Lower lobe of right lung (tissue), 2 donors: ENCODE measurements around the gene SEMA3G. TPM values are rescaled to one million over a fixed set of nuclear protein-coding genes. Genes with fewer than 3 reads are reported as not detected.

Source experiments
- ATAC-seq, 2 donors: fragments of 200-7000 bp; cut with Tn5 transposase; one replicate each; pipeline ENCODE4 v1.9.1; 2020 to 2022; ENCODE audit warnings: mild to moderate bottlenecking in 2 of 2, moderate library complexity in 2 of 2
- DNase-seq: peaks from one replicate; pipeline ENCODE4 v3.0.0-alpha.2; 2020
- H3K27ac ChIP-seq: fragments of 200-600 bp; one replicate; pipeline ENCODE4 v1.8.0; 2022
- H3K27me3 ChIP-seq: fragments of 200-600 bp; one replicate; pipeline ENCODE4 v1.8.0; 2022; ENCODE audit warnings: low read depth
- H3K36me3 ChIP-seq: fragments of 200-600 bp; one replicate; pipeline ENCODE4 v1.8.0; 2022; ENCODE audit warnings: mild to moderate bottlenecking
- H3K4me1 ChIP-seq: fragments of 200-600 bp; one replicate; pipeline ENCODE4 v1.8.0; 2022
- H3K4me3 ChIP-seq: fragments of 200-600 bp; one replicate; pipeline ENCODE4 v1.8.0; 2022; ENCODE audit warnings: mild to moderate bottlenecking
- H3K9me3 ChIP-seq: fragments of 200-600 bp; one replicate; pipeline ENCODE4 v1.8.0; 2022
- intact Hi-C: fragments of 100-400 bp; cut with DNase I; formaldehyde crosslinking; loops from one replicate; pipeline ENCODE4 v1.11.0; 2022
- total RNA-seq: library from RNA; stranded (reverse); fragmentation: NEBNext Ultra II Directional; extraction: Animal tissue kit (Norgen Biotek cat#: 25700); gene quantifications from one replicate; pipeline ENCODE4 v1.2.1, GENCODE V29; 2021
- TF ChIP-seq, protein P1 (sequence below): fragments of 200-600 bp; IDR thresholded peaks from one replicate; pipeline ENCODE4 v1.8.0; 2022; ENCODE audit warnings: antibody characterized with exemption, mild to moderate bottlenecking
- donor health status: DM: no; HTN: yes; CAD: no; lungs with severe emphysema.

The SEMA3G gene
- total RNA-seq, 1 donor from 2014 or later, result 23.6 TPM

GRCh38 chr3:52468336-52468735 lies 23.4 kb upstream of the SEMA3G start:
- ATAC-seq, result no peak
- Histone ChIP-seq H3K27ac (peak overlapping the region; percentile 11), H3K9me3 (no peaks in the 10 kb centered on the region), H3K36me3 (peaks cover 67% of the 10 kb centered on the region), H3K27me3 (no peaks in the 10 kb centered on the region), H3K4me3 (no peak overlapping the region), H3K4me1 (peaks cover 39% of the 10 kb centered on the region)
- TF ChIP-seq, protein P1, sequence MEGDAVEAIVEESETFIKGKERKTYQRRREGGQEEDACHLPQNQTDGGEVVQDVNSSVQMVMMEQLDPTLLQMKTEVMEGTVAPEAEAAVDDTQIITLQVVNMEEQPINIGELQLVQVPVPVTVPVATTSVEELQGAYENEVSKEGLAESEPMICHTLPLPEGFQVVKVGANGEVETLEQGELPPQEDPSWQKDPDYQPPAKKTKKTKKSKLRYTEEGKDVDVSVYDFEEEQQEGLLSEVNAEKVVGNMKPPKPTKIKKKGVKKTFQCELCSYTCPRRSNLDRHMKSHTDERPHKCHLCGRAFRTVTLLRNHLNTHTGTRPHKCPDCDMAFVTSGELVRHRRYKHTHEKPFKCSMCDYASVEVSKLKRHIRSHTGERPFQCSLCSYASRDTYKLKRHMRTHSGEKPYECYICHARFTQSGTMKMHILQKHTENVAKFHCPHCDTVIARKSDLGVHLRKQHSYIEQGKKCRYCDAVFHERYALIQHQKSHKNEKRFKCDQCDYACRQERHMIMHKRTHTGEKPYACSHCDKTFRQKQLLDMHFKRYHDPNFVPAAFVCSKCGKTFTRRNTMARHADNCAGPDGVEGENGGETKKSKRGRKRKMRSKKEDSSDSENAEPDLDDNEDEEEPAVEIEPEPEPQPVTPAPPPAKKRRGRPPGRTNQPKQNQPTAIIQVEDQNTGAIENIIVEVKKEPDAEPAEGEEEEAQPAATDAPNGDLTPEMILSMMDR, result no peak
- DNase-seq, result no peak
- intact Hi-C loops, result no loop called here

DNA sequence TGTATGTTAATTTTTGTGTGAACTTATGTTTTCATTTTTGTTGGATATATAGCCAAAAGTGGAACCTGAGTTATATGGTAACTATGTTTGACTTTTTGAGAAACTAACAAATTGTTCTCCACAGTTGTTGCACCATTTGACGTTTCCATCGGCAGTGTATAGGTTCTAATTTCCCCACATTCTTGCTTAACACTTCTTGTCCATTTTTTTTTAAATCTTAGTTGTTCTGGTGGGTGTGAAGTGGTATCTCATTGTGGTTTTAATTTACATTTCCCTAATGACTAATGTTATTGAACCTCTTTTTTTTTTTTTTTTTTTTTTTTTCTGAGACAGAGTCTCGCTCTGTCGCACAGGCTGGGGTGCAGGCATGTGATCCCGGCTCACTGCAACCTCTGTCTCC lies 18.5 kb upstream of the SEMA3G start:
- TF ChIP-seq, protein P1, result no peak
- intact Hi-C loops, result no loop called here
- H3K4me1 ChIP-seq, result peaks cover 5% of the 10 kb centered on the region
- H3K9me3 ChIP-seq, result no peaks in the 10 kb centered on the region
- H3K4me3 ChIP-seq, result no peak overlapping the region
- no peak for ATAC-seq
- peaks cover 80% of the 10 kb centered on the region for H3K36me3 ChIP-seq
- H3K27me3 ChIP-seq, result no peaks in the 10 kb centered on the region
- H3K27ac ChIP-seq, result no peak overlapping the region
- no peak for DNase-seq

DNA sequence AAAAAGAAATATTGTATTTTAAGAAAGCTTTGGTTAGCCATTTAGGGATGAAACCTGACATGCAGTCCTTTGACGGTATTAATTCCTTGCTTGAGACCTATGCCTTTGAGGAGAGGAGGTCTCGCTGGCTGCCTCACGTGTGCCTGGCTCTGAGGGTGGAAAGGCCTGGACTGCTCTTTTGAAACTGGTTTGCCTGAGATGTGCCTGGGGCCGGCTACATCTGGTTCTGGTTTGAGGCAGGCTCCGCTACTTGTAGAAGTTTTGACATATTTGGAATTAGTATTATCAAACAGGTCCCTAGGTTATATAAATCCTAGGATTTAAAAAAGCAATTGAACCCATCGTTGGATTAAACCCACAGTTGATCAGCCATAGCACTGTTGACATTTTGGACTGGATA lies 17.0 kb upstream of the SEMA3G start:
- H3K36me3 ChIP-seq, result peaks cover 83% of the 10 kb centered on the region
- H3K4me3 ChIP-seq, result no peak overlapping the region
- no peaks in the 10 kb centered on the region for H3K9me3 ChIP-seq
- ATAC-seq (no peak), DNase-seq (no peak)
- TF ChIP-seq, protein P1, result no peak
- no peaks in the 10 kb centered on the region for H3K27me3 ChIP-seq
- H3K4me1 ChIP-seq, result peaks cover 8% of the 10 kb centered on the region
- no peak overlapping the region for H3K27ac ChIP-seq
- intact Hi-C loops, result no loop called here

DNA sequence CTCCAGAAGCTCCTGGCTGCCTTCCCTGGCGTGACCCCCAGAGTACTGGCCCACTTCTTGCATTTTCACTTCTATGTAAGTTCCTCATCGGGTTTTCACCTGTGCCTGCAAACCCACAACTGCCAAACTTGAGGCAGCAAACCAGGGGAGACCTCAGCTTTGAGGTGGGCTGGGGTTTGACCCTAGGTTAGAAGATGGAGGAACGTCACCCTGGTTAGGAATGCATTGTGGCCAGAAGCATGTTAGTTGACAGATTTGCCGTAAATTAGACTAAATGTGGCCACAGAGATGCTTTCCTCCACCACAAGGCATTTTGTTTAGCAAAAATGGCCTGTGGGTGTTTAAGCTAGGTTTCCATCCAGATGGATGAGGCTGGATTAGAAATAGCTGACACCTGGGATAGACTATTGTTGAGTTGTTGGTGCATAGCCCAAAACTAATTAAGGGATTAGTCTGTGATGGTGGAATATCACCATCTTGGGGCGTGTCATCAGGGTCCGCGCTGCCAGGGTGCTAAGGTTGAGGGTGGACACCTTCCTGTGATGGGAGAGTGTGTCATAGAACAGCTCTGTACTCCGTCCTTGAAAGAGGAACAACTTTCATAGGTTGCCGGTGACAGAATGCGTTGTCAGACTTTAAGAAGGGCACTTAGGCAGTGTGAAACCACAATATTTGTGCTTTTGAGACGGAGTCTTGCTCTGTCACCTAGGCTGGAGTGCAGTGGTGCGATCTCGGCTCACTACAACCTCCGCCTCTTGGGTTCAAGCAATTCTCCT lies 14.1 kb upstream of the SEMA3G start:
- Histone ChIP-seq H3K27me3 (no peaks in the 10 kb centered on the region), H3K4me3 (no peak overlapping the region), H3K9me3 (no peaks in the 10 kb centered on the region), H3K4me1 (peaks cover 29% of the 10 kb centered on the region), H3K27ac (no peak overlapping the region), H3K36me3 (peaks cover 61% of the 10 kb centered on the region)
- TF ChIP-seq, protein P1, result no peak
- intact Hi-C loops, result no loop called here
- DNase-seq (no peak), ATAC-seq (no peak)

- H3K27ac ChIP-seq, result no peak overlapping the region
- TF ChIP-seq, protein P1, result no peak
- H3K27me3 ChIP-seq, result no peaks in the 10 kb centered on the region
- H3K4me3 ChIP-seq, result no peak overlapping the region
- DNase-seq, result no peak
- intact Hi-C loops, result no loop called here
- peaks cover 33% of the 10 kb centered on the region for H3K4me1 ChIP-seq
- no peaks in the 10 kb centered on the region for H3K9me3 ChIP-seq
- ATAC-seq, result no peak
- peaks cover 56% of the 10 kb centered on the region for H3K36me3 ChIP-seq
Measured at GRCh38 chr3:52458031-52458760, 13.3 kb upstream of the SEMA3G start.
